DMS79 (cell line): ENCODE data around the gene DLL4.
"Not testable (repeated sequence)": the region's sequence is repeated elsewhere in the genome, so short reads cannot be mapped to it uniquely, and the experiment has no call there.

Source experiments
- DNase-seq: peaks from one replicate; lab custom pipeline; 2025; lab: John Stamatoyannopoulos, UW

Gene DLL4

GRCh38 chr15:40941528-40942336 is 12.6 kb downstream of the DLL4 start:
- DNase-seq, result no peak

GRCh38 chr15:40942337-40942854 is 13.3 kb downstream of the DLL4 start:
- no peak for DNase-seq

- DNase-seq, result peak; percentile 20
Observed at GRCh38 chr15:40942878-40943277, 13.7 kb downstream of the DLL4 start.

GRCh38 chr15:40943764-40944365 is 14.7 kb downstream of the DLL4 start:
- DNase-seq, result no peak

- DNase-seq, result no peak
Observed at GRCh38 chr15:40944510-40945296, 15.6 kb downstream of the DLL4 start.

- no peak for DNase-seq
Observed at GRCh38 chr15:40948706-40949473, 19.8 kb downstream of the DLL4 start.

GRCh38 chr15:40949756-40950207 is 20.6 kb downstream of the DLL4 start:
- DNase-seq, result no peak

GRCh38 chr15:40951764-40952163 is 22.6 kb downstream of the DLL4 start:
- no peak for DNase-seq

- DNase-seq, result no peak
Observed at GRCh38 chr15:40952301-40952900, 23.3 kb downstream of the DLL4 start.

GRCh38 chr15:40952901-40953712 is 24.0 kb downstream of the DLL4 start, which contains the start of gene CHAC1:
Gene CHAC1 (plus strand): TSS chr15:40953471. CDS start chr15:40953584, 113 bp downstream.
- DNase-seq, result peak; percentile 70

GRCh38 chr15:40953713-40954074 is 24.6 kb downstream of the DLL4 start:
- DNase-seq, result no peak

GRCh38 chr15:40954158-40954848 is 25.2 kb downstream of the DLL4 start:
- DNase-seq, result not testable (repeated sequence)

- no peak for DNase-seq
Observed at GRCh38 chr15:40955141-40955903, 26.2 kb downstream of the DLL4 start.

GRCh38 chr15:40955930-40956540 is 26.9 kb downstream of the DLL4 start:
- DNase-seq, result no peak

- DNase-seq, result no peak
Observed at GRCh38 chr15:40956541-40956982, 27.4 kb downstream of the DLL4 start.

GRCh38 chr15:40957041-40957555 is 28.0 kb downstream of the DLL4 start:
- no peak for DNase-seq

- no peak for DNase-seq
Observed at GRCh38 chr15:40957581-40958051, 28.5 kb downstream of the DLL4 start.

GRCh38 chr15:40958146-40958545 is 29.0 kb downstream of the DLL4 start:
- DNase-seq, result no peak
